Stimulated activated CD4-positive, alpha-beta T cell treated with anti-CD3 and anti-CD28 coated beads, Interleukin-1b, Interleukin-23, amount 100 ng/mL, for 4 hours (primary cell): ENCODE results near the gene LUZP2.

Experiments
- DNase-seq, 2 donors: peaks; one replicate each; pipeline ENCODE4 v3.0.0-alpha.2; 2020; ENCODE audit warnings: low read depth in 2 of 2

The LUZP2 gene

DNA sequence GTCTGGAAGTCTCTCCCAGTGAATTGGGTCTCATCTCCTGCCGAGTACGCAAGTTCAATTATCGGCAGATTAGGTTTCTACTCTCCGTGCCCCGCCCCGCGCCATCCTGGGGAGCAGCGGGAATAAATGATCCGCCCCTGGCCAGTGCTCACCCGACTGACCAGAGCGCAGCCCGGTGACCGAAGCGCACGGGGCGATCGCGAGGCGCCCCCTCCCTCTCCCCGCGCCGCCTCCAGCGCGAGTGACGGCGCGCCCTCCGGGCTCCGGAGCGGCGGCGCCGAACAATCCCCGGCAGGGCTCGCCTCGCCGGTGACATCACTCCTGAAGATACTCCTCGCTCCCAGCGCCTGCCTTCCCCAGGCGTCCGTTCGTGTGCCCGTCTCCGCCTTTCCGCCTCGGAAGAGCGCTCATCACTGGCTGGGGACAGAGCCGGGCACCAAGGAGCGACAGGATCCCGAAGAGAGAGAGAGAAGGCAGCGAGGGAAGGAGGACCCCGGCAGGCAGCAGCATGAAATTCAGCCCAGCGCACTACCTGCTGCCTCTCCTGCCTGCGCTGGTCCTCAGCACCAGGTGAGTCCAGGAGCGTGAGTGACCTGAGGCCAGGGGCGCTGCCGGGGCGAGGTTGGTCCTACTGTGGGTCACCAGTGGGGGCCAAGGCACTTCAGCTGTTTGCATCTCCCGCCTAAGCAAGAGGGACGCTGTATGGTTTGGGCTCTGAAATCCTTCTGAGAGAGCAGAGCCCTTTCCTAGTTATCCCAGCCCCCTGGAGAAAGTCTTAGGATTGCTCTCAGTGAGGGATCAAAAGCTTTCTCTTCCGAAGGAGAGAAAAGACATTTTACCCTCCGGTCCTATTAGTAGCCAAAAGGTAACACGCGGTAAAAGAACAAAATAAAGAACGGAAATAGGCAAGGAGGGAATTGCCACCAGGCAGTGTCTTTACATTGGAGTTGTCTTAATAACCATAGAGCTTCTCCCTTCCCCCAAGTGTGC lies at the start of gene LUZP2:
TSS of gene LUZP2 (plus strand) at position 318 of the 990 bp plus-strand sequence.
- no peak for DNase-seq

DNA sequence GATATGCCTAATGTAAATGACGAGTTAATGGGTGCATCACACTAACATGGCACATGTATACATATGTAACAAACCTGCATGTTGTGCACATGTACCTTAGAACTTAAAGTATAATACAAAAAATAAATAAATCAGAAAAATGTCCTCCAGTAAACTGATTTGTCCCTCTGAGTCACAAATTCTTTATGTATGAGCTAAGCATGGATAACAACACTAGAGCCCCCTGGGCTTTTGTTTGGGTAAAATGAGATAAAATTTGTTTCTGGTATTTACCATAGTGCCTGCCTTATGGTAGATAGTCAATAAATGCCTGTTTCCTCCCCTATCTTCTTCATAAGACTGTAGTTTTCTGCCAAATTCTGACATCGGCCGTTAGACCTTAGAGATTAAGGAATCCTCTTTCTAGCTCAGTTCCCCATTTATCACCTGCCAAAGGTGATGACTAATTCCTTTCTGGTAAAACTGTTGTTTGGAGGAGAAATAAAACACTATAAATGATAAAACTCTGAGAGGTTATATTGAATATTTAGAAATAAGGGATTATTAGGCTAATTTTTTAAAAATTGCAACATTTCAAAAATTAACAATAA lies 43.6 kb upstream of the LUZP2 start:
- no peak for DNase-seq

DNA sequence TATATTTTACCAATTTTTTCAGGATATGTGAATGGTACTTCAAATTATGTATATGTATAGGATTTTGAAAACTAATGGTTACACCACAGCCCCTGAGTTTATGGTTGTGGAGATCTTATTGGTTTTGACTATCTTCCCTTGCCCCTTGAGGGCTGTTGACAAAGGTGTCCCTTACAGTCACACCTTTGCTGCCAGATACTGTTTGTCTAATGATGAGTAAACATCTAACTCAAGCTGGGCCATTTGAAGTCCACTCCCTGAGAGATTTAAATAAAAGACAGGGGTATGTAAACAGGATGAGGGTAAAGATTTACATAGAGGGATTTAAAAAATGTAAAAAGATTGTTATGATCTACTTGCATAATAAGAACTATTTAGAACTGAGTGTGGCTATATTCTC lies 38.9 kb upstream of the LUZP2 start:
- DNase-seq, result no peak

DNA sequence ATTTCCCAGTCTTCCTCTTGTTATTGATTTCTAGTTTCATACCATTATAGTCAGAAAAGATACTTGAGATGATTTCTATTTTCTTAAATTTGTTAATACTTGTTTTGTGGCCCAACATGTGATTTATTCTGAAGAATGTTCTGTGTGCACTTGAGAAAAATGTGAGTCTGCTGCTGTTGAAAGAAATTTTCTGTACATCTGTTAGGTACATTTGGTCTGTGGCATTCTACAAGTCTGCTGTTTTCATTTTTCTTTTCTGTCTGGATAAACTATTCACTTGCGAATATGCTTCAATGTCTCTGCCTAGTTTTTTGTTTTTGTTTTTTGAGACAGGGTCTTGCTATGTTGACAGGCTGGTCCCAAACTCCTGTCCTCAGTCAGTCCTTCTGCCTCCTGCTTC lies 26.4 kb upstream of the LUZP2 start:
- no peak for DNase-seq

DNA sequence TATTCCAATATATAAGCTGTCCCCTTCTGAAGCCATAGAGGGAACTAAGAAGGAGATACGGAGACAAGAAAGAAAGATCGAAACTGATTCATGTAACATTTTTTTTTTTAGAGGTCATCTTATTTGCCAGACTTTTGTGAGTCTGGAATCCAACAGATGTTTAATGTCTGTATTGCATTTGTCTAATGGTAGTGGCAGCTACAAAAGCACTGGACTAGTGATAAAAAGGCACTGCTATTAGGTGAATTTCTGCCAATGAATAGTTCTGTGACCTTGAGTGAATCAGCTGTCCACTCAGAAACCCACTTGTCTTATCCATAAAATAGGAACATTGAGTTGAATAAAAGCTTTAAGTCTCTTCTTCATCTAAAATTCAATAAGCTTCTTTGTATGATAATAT lies 25.8 kb upstream of the LUZP2 start:
- DNase-seq, result no peak

DNA sequence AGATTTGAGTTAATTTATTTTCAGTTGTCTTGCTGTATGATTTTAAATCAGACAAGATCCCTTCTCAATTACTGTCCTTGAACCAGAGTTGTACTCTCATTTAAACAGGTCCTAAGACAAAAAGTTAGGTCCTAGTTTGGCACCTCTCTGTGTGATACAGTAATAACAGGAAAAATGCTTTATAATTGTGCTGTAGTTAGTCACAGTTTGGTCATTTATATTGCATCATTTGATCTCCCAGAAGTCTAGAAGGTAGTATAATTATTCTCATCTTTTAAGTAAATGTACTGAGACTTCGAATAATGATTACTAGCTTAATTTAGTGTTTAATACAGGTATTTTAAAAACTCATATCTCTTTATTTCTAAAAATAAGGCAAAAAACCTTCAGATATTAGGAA lies 18.1 kb upstream of the LUZP2 start:
- DNase-seq, result no peak

DNA sequence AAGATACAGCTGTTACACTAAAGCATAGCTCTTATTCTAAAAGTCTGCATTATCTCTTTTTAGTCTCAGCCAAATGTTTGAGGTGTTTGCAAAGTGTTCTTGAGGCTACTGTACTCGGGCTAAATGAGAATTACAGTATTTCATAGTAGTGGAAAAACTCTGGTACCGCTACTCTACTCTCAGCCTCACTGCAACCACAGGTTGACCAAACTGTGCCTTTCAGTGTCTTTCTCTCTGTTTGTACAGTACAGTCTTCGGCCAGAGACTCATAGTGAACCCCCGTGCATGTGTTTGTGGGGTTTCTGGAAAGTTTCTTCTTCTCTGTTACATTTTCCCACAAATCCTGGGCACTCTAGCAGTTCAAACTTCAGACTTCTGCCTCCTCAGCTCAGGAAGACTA lies 7.4 kb upstream of the LUZP2 start:
- DNase-seq, result no peak

DNA sequence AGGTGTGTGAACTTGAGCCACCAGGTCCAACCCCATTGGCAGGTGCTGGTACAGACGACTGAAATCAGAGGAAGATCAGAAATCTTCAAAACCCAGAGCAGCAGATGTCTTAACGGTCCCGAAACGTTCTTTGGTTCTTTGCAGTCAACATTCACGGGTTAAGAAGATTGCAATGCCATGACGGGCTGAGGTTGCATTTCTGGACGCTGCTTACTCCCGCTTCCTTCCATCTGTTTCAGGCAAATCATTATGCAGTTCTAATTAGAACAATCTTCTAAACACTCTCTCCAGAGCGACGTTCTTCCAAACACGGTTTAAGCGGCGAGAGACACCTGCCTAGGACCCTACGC lies 492 bp upstream of the LUZP2 start:
- DNase-seq, result no peak

DNA sequence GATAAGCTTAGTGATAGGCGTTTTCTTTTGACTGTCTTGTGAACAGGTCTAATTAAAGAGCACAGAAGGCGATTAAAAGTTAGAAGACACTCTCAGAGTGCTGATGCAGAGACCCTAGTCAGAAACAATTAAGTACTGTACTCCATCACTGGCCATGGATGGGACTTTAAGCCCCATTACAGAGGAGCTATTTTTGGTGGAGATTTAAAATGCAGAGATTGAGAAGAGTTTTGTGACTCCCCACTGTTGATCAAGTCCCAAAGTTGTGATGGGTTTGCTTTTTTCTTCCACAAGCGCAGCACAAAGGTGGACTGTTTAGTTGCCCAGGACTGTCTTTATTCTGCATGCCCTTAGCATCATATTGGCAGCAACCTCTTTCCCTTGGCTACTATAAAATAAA lies 978 bp downstream of the LUZP2 start:
- no peak for DNase-seq

DNA sequence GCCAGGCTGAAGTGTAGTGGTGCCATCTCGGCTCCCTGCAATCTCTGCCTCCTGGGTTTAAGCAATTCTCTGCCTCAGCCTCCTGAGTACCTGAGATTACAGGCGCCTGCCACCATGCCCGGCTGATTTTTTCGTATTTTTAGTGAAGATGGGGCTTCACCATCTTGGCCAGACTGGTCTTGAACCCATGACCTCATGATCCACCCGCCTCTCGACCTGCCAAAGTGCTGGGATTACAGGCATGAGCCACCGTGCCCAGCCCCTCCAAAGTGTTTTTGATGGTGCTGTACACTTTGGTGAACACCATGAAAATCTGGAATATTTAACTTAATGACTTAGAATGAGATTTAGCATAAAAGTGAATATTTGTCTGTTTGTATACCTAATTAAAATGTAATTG lies 5.6 kb downstream of the LUZP2 start:
- DNase-seq, result no peak

DNA sequence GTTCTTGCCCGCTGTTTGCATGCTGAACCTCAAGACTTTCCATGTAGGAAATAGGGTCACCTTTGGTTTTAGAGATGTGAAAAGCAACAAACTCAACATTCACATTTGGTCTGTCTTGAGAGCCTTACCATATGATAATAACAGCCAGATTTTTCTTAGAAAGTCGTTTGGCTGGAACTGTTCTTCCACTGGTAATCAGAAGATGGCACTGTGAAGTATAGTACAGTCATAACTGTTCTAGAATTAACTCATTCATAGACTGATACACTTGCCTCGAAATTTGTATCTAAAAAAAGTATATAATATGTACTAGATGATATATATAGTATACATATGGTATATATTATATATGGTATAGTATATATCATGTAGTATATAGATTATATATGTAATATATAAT lies 12.3 kb downstream of the LUZP2 start:
- no peak for DNase-seq

DNA sequence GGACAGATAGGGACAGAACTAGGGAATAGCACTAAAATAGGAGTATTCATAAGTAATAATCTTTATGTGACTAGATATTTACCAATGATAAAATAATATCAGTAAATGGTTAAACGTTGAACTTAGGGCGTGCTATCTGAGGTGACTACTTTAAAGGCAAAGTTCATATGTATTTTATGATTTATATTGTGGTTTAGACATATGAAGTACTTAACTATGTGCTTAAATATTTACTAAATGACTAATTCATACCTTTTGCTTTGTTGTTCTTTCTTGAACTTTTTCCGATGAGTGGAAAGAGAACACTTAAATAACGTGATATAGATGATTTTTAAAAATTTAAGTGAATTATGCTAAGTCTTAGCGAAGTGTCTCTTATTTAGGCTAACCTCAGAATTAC lies 14.7 kb downstream of the LUZP2 start:
- DNase-seq, result no peak

DNA sequence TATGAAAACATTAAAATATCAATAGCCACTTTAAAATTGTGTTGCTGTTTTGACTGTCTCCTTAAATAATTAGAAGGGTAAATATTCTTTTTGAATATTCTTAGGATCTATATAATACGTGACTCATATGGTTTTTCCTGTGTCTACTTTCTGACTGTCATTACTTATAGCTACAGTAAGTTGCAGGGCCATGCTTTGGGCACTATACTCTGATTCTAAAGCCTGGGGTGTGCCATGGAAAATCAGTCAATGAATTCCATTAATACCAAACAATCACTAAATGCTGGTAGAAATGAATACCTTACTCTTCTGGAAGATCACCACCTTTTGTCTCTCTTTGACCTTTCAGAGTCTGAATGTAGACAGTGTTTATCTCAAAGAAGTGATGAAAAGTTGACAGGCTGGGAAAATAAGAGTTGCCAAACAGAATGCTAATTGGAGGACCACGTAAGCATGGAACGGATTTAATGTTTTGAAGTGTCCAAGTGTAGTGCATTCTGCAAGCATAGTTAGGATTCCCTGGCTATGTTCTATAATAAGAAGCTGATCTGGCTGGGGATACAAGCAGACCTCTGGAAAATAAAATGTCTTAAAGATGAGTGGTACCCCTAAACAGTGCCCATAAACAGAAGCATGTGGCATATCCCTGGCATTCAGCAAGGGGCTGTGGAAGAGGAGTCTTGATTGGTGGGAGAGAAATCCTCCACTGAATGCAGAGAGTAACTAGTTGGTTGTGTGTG lies 16.8 kb downstream of the LUZP2 start:
- DNase-seq, result no peak

DNA sequence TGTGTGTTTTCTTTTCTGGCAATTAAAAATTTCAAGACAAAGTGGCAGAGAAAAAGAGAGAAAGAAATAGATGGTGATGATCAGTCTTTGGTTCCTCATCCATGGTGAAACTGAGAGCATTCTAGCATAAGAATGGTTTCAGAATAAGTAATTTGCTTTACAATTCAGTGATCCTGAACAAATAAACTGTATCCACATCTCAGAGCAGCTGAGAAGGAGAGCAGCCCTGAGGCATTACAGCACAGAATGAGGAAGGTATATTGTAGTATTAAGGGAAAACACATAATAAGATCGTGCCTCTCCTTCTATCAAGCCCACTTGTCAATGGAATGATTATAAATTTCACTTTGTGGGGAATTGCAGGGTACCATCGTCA lies 17.4 kb downstream of the LUZP2 start:
- no peak for DNase-seq

DNA sequence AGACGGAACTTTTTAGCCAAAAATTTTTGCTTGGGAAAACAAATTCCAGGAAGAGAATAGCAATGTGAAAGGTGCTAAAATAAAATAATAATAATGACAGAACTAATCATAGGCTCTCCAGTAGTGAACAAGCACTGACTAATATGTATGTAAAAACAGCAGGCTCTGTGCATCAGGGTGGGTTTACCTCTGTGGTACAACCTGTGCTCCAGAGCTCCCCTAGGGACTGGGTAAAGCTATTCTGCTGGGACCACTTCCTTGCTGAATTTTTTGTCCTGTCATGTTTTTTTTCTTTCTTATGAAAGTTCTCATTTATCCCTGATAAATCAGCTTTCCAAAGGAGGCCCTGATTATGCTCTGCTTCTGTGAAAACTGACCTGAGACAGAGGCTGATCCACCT lies 18.8 kb downstream of the LUZP2 start:
- no peak for DNase-seq

DNA sequence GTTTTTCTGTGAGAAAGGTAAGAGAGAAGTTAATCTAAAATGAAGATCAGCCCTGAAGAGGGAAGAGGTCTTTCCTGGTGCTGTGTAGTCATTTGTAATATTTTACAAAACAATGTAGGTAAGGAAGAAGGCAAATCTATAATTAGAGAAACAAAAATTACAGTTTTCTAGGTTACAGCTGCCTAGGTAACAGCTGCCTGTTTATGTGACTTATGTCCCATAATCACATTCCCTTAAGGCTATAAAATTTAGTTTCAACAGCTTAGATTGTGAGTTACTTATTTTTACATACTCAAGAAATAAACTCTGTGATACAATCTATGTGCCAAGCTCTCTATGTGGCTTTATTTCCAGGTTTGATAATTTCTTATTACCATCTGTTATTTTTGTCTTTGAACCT lies 19.8 kb downstream of the LUZP2 start:
- DNase-seq, result no peak

DNA sequence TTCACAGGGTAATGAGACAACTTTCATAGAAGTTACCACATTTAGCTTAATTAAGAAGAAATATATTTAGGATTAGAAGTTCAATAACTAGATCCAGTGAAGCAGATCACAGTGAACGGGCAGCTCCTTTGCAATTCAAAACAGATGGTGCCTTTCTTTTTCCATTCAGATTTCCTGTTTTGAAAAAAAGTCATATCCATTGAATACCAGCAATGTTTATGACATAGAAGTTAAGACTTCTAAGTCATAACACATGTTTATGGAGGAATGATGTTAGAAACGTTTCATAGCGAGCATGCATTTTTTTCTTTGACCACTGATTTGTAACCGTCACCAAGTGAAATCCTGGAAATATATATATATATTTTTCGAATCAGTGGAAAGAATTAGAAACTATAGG lies 24.7 kb downstream of the LUZP2 start:
- DNase-seq, result no peak

DNA sequence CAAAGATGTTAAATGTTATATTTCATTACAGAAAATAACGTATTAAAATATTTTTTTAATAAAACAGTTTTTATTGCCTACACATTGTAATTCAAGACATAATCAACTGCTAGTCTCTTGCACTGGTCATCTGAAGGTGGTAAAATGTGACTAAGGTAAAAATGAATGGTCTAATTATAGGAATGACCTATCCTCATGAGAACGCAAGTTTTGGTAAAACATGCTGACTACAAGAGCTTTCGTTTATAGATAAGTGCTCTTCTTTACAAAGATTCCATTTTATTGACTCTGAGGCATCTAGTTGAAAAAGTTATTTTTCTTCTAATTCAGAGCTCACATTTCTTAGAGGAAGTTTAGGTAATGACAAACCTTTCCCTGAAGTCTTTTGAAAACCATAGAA lies 27.3 kb downstream of the LUZP2 start:
- DNase-seq, result no peak

DNA sequence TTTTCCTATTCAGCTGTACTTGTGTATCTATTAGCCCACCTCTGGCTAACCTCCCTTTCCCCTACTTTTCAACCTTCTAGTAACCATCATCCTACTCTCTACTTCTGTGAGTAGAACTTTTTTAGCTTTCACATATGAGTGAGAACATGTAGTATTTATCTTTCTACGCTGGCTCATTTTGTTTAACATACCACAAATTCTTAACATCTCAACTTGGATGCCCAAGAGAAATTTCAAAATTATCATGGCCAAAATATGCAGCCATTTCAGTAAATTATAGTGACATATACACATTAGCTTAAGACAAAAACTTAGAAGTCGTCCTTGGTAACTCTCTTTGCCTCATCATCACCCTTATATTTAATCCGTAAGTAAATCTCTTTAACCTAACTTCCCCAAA lies 34.7 kb downstream of the LUZP2 start:
- no peak for DNase-seq

DNA sequence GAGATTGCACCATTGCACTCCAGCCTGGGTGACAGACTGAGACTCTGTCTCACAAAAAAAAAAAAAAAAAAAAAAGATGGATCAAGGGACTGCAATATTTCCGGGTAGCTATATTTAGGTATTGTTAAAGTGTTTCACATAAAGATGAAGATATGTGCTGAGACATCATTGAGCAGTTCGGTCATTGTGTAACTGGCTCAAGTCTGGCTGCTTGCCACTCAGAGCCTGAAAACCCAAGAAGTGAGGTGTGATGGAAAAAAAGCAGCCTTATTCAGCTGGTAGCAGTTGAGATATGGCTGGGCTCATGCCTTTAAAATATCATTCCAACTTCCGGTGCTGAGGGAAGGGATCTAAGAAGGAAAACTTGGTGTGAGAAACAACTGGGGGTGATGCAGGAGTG lies 46.9 kb downstream of the LUZP2 start:
- no peak for DNase-seq

DNA sequence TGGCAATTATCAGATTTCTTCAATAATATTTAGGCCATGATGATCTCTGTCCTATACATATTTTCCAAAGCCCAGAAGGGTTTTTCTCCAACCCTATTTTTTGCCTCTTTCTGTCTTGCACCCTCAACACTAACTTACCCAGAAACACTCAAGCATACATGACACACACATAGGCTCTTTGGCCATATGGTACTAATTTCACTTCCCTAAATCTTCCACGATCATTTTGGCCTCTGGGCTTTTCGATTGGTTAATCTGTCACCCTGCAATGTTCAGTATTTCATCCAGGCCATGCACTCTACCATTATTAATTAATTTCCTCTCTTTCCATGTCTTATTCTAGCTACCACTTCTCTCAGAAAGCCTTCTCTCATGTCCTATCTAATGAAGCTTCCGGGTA lies 59.8 kb downstream of the LUZP2 start:
- no peak for DNase-seq

DNA sequence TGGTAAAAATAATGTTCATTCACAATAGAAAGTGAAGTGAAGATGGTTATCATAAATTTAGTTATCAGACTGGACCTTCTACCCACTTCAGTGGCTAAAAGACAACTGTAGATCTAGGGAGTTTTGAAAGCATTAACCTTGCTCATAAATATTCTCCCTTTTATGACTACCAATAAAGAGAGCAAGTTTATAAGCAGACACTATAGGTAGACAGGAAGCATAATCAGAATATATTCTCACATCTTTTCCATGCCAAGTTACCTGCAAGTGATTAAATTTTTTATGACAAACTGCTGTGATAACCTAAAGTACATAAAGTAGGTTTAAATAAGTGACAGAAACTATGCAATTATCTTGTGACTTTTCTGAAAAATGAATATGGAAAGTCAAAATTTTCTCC lies 62.5 kb downstream of the LUZP2 start:
- DNase-seq, result no peak

DNA sequence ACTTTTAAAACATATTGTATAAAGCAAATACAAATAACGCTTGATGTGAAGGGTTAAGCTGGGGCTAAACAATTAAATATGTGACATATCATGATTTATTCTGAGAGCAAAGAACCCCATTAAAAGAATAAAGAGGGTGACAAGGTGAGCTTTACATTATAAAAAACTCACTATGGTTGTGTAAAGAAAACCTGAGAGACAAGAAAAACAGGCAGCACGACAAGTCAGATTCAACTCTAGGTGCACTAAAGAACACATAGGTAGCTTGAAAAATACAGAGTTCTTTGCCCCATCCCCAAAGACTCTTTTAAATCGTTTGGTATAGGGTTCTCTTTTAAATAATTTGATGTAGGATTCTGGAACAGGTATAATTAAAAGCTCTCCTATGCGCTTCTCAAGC lies 63.5 kb downstream of the LUZP2 start:
- no peak for DNase-seq
